DND-41 (cell line): Measurements from ENCODE around the gene AFF3.

Experiments
- ATAC-seq: fragments of 200-7000 bp; cut with Tn5 transposase; 3 replicates; pipeline ENCODE4 v1.9.1; 2021; ENCODE audit warnings: low read depth; ENCODE audit not compliant: insufficient read depth
- DNase-seq: peaks from one replicate; pipeline ENCODE4 v3.0.0-alpha.2; 2020
- H2AFZ ChIP-seq: 2 replicates; pipeline ENCODE4 v1.6.0; 2012; ENCODE audit warnings: low read depth, low read length
- H3K27ac ChIP-seq: 2 replicates; pipeline ENCODE4 v1.5.1; 2012; ENCODE audit warnings: low read length, inconsistent platforms
- H3K27me3 ChIP-seq: fragments of 200-600 bp; sonication (generic); 2 replicates; pipeline ENCODE4 v1.6.0; 2012; ENCODE audit warnings: low read length, mild to moderate bottlenecking, inconsistent platforms; ENCODE audit not compliant: insufficient read depth, poor library complexity
- H3K36me3 ChIP-seq: 2 replicates; pipeline ENCODE4 v1.5.1; 2012; ENCODE audit warnings: low read length, inconsistent platforms; ENCODE audit not compliant: insufficient read depth
- H3K4me1 ChIP-seq: 2 replicates; pipeline ENCODE4 v1.5.1; 2012; ENCODE audit warnings: mild to moderate bottlenecking, low read length; ENCODE audit not compliant: insufficient read depth
- H3K4me2 ChIP-seq: 2 replicates; pipeline ENCODE4 v1.6.0; 2012; ENCODE audit warnings: mild to moderate bottlenecking, moderate library complexity, low read length, inconsistent platforms; ENCODE audit not compliant: insufficient read depth
- H3K4me3 ChIP-seq, 2 experiments: fragments of 200-600 bp in 1 of 2; shearing (Covaris generic) in 1 of 2; 2 replicates each; pipeline ENCODE4 v1.5.1; 2012 to 2016; ENCODE audit warnings: inconsistent platforms in 2 of 2, low read length in 2 of 2, mild to moderate bottlenecking in 2 of 2, low read depth in 1 of 2, moderate library complexity in 1 of 2
- H3K79me2 ChIP-seq: 2 replicates; pipeline ENCODE4 v1.6.0; 2012; ENCODE audit warnings: low read length, inconsistent platforms; ENCODE audit not compliant: insufficient read depth
- H3K9ac ChIP-seq: 2 replicates; pipeline ENCODE4 v1.6.0; 2012; ENCODE audit warnings: low read depth, mild to moderate bottlenecking, inconsistent platforms, low read length, moderate library complexity
- H3K9me3 ChIP-seq: 2 replicates; pipeline ENCODE4 v1.5.1; 2012; ENCODE audit warnings: low read length, moderate library complexity, mild to moderate bottlenecking, inconsistent platforms; ENCODE audit not compliant: insufficient read depth, severe bottlenecking
- H4K20me1 ChIP-seq: 2 replicates; pipeline ENCODE4 v1.6.0; 2012; ENCODE audit warnings: low read length; ENCODE audit not compliant: insufficient read depth
- CTCF ChIP-seq: IDR thresholded peaks from 2 replicates; pipeline ENCODE4 v1.5.1; 2012; ENCODE audit warnings: borderline replicate concordance, low read length, moderate library complexity, mild to moderate bottlenecking; ENCODE audit not compliant: poor library complexity, severe bottlenecking; ENCODE audit errors: extremely low read depth
- EZH2 ChIP-seq: IDR thresholded peaks from 3 replicates; pipeline ENCODE4 v1.6.1; 2012; ENCODE audit warnings: borderline replicate concordance, low read depth, mild to moderate bottlenecking, moderate library complexity, low read length, inconsistent platforms; ENCODE audit not compliant: severe bottlenecking

The AFF3 gene

DNA sequence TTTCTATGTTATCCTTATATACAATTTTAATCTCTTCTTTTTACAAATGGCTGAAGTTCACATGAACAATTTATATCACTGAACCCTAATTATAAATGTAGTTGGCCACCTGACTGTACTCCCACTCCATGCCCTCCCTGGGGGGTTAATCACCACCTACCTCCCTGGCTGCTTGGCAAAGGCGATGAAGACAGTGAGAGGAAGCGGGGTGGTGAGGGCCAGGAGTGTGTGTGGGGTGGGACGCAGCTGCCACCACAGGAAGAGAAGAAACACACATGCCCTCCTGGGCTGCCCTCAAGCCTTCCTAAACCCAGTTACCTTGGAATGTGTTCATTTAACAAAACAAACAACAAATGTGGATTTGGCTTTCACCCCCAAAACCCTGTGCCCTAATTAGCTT lies 565.6 kb downstream of the AFF3 start:
- Histone ChIP-seq H3K79me2 (no peaks in the 10 kb centered on the region), H4K20me1 (no peaks in the 10 kb centered on the region), H3K9ac (no peak overlapping the region), H3K9me3 (no peaks in the 10 kb centered on the region), H3K27me3 (no peaks in the 10 kb centered on the region), H3K36me3 (peaks cover 20% of the 10 kb centered on the region; the same call in 1 of the 2 replicates), H3K4me2 (no peak overlapping the region), H3K4me1 (peaks cover 6% of the 10 kb centered on the region), H3K27ac (0 out of 2 replicates have a peak overlapping the region, but pooled peaks have one; percentile 22), H3K4me3 (no peak overlapping the region), H2AFZ (no peak overlapping the region)
- peak; percentile 25 for DNase-seq
- TF ChIP-seq EZH2 (no peak), CTCF (no peak)
- ATAC-seq, result peak; percentile 60

DNA sequence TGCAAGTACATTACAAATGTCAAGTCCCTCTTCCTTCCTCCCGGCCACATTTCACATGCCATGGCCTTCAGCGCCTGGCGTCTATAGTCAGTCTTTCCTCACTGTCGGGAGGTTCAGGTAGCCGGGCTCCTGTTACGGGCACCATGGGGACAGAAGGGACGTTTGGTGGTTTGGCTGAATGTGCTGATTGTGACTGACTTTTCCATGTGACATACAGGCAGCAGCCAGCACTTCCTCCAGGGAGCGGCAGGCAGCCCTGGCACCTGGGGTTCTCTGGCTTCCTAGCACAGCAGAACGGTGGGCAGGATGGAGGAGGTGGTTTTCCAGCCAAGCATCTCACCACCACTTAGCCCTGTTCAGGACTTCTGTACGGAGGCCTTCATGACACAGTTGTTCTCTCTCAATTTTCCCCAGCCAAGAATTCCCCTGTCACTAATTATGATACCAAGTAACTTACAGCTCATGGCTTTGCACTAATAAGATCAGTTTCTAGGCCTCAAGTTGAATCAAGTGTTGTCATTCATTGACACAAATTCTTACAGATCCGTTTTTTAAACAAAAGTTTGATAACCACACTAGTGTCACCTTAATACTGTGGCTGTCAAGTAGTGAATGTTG lies 568.6 kb downstream of the AFF3 start:
- DNase-seq (no peak), ATAC-seq (no peak)
- H3K9ac ChIP-seq, result no peak overlapping the region
- H3K4me1 ChIP-seq, result peaks cover 6% of the 10 kb centered on the region
- no peak overlapping the region for H3K4me2 ChIP-seq
- no peaks in the 10 kb centered on the region for H3K79me2 ChIP-seq
- H4K20me1 ChIP-seq, result no peaks in the 10 kb centered on the region
- no peak overlapping the region for H3K4me3 ChIP-seq
- H3K36me3 ChIP-seq, result peaks cover 19% of the 10 kb centered on the region; the same call in 1 of the 2 replicates
- H3K27ac ChIP-seq, result no peak overlapping the region
- H2AFZ ChIP-seq, result no peak overlapping the region
- H3K9me3 ChIP-seq, result no peaks in the 10 kb centered on the region
- no peak for TF ChIP-seq CTCF
- no peak for TF ChIP-seq EZH2
- no peaks in the 10 kb centered on the region for H3K27me3 ChIP-seq

DNA sequence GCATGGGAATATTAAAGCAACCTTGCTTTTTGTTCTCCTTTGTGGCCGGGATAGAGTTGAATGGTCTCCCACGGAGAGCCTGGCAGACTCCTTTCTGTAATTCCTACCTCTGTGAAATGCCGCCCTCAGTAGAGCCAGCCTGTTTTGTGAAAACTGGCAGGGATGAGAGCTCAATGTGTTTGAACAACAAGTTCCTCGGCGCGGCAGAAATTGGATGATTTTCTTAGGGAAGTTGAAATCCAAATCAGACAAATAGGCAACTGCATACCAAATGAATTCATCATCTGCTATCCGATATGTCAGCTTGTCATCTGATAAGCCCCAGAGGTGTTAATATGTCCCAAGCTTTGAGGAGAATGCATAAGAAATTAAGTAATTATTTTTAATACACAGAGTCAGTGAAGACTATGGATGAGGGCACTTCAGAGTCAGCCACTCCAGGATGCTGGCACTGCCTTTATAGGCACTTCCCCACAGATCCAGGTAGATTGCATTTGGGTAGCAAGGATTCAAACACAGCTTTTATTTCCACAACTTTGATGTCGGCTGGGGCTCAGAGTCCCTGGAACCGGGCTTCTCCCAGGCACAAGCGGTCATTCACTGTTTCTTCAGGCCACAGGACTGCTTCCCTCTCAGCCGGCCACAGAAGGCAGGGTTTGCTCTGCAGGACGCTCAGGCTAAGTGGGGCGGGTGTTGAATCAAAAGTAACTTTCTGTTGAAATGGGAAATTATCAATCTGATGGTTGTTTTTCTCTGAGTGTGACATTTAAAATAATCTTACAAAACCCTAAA lies 569.8 kb downstream of the AFF3 start:
- DNase-seq, result no peak
- Histone ChIP-seq H3K27ac (no peak overlapping the region), H3K36me3 (peaks cover 14% of the 10 kb centered on the region), H3K4me2 (no peak overlapping the region), H3K27me3 (no peaks in the 10 kb centered on the region), H3K9ac (no peak overlapping the region), H4K20me1 (no peaks in the 10 kb centered on the region), H3K9me3 (no peaks in the 10 kb centered on the region), H3K4me1 (peaks cover 6% of the 10 kb centered on the region), H3K79me2 (no peaks in the 10 kb centered on the region), H3K4me3 (no peak overlapping the region), H2AFZ (no peak overlapping the region)
- ATAC-seq, result no peak
- no peak for TF ChIP-seq CTCF
- no peak for TF ChIP-seq EZH2
